ACHN (cell line): ENCODE data around the gene CYGB.
"Not testable (repeated sequence)": the region's sequence is repeated elsewhere in the genome, so short reads cannot be mapped to it uniquely, and the experiment has no call there.

Experiments
- DNase-seq: peaks from one replicate; pipeline ENCODE4 v3.0.0-alpha.2; 2015
- in situ Hi-C: cut with HindIII; loops from 2 replicates; pipeline ENCODE4 v1.10.0; 2017; ENCODE audit warnings: low sequenced_read_pairs, low pct_ligation_motif_present, low pct_unique_long_range_greater_than_20kb

Gene CYGB

DNA sequence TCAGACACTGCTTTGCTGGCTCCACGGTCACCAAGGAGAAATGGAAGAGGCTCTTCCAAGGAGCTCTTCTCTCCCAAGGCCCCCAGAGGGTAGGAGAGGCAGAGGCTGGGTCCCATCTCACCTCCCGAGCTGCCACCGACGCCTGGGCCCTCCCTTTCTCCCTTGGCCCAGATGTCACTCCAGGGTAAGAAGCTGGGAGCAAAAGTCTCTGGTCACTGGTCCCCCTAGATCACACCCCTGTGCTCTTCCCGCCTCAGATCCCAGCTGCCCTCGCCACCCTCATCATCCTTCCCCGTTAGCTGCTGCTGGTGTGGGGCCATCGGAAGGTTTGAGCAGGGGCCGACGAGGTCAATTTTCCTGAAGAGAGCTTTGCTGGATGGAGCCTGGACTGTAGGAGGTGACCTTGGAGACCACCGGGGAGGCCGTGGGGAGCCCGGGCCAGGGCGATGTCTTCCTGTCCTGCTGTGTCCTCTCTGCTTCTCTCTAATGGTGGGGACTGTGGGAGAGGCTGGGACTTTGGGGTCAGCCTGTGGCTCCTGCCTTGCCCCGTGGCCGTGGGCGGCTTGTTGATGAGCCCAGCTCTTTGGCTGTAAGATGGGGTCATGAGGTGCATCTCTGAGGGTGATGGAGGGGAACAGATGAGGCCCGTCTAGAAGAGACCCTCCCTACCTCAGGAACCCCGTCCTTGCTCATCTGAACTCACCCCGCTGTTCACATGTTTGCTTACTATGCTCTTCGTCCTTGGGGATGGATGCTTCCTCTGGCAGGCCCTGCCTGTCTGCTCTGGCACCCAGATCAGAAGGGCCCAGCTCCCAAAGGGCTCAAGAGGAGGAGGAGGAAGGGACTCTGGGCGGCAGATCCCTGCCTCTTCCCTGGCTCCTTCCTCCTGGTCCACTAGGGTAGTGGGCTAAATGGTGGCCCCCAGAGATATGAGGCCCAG is 24.9 kb downstream of the CYGB start:
- in situ Hi-C loops = no loop called here
- DNase-seq = no peak

DNA sequence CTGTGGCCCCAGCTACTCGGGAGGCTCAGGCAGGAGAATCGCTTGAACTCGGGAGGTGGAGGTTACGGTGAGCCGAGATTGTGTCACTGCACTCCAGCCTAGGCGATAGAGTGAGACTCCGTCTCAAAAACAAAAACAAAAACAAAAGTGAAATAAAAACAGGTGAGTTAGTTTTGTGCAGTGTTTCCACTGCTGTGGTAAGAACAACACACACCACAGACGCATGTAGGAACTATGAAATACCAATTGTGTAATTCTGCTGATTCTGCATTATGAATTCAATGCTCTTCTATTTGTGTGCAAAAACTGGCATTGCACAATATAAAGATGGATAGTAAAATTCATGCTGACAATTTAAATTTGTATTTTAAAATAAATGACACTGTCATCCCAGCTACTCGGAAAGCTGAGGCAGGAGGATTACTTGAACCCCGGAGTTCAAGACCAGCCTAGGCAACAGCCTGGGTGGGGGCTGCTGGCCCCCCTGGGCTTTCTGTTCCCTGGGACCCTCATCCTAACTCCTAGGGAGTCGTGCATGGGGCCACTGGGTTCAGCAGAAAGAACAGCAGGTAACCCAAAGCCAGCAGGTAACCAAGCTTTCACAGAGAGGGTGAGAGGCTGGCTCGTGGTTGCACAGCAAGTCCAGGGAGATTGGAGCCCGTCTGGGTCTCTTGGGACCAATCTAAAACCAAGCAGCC is 25.7 kb downstream of the CYGB start:
- no peak for DNase-seq
- in situ Hi-C loops = no loop called here

DNA sequence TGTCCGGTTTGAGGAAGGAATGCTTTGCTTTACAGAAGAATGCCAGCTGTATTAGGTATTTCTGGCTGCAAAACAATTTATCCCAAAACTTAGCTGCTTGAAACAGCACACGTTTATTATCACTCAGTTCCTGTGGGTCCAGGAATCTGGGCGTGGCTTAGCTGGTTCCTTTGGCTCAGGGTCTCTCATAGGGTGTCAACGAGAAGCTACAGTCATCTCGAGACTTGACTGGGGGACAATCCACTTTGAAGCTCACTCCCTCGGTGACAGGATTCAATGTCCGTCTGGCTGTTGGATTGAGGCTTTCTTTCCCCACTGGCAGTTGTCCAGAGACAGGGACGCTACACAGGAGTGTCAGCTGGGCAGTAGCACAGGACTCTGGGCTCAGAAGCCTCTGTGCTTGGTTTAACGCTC is 26.7 kb downstream of the CYGB start:
- in situ Hi-C loops = no loop called here
- DNase-seq = no peak

DNA sequence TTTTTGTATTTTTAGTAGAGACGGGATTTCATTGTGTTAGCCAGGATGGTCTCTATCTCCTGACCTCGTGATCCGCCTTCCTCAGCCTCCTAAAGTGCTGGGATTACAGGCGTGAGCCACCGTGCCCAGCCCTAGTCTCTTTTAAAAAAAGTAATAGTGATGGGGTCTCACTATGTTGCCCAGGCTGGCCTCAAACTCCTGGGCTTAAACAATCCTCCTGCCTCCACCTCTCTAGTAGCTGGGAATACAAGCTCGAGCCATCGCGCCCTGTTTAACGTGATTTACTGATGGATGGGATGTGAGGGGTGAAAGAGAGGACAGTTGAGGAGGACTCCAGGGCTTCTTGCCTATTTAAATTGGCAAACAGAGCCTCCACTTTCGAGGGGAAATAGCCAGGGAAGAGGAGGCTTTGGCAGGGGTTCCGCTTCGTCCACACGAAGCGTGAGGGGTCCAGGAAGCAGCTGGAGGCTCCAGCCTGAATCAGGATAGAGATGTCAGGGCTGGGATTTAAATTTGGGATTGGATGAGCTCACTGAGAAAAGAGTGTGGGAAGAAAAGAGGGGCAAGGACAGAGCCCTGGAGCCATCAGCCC is 28.9 kb downstream of the CYGB start:
- DNase-seq, in situ Hi-C loops: not testable (repeated sequence)

DNA sequence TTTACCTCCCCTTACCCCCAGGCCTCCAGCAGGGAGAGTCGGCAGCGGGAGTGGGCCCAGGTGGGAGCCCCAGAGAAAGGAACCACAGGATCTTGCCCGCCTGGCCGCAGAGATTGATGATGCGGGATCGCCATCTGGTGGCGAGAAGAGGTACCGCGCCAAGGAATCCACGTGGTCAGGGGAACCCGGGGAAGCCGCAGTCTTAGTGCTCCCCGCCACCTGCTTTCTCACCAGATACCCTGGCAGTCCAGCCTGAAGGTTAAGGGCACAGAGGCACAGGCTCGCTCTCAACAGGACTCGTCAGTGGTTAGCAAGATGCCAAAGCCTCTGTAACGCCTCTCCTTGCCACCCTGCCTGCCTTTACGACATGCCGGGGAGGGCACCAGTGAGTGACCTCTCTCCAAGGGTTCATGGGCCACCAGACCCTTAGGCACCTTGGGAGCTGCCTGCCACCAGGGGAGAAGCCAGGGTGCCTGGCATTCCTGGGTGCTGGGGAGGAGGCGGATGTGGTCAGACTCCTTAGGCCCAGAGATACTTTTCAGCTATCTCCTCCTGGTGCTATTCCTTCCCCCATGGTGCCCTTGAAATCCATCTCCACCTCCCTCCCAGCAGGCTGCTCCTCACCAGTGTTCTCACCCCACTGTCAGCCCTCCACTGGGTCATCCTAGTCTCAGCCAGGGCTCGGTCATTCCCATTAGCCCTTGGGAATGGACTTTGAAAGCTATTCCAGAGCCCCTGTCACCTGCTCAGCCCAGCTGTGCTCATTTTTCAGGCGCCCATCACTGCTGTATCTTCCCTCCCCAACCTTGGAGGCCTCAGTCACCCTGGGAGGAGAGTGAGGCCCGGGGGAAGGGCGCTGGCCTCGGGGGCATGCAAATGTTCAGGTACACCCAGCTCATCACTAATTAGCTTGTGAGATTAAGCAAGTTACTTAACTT is 30.8 kb downstream of the CYGB start:
- in situ Hi-C loops = no loop called here
- peak; percentile 73 for DNase-seq

DNA sequence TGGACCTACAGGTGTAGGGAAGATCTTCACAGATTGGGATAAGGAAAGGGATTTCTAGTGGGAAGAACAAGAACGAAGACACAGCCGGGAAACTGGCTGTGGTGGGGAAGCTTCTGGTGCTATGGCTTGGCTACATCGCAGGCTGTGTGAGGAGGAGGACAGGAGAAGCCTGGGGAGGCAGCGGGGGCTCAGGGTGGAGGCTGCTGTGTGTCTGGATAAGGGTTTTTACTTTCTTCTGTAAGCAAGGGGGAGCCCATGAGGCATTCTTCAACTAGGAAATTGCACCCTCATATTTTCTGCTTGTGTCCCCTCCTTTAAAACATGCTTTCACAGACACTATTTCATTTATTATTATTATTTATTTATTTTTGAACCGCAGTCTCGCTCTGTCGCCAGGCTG is 33.4 kb downstream of the CYGB start:
- in situ Hi-C loops = no loop called here
- peak; percentile 77 for DNase-seq

DNA sequence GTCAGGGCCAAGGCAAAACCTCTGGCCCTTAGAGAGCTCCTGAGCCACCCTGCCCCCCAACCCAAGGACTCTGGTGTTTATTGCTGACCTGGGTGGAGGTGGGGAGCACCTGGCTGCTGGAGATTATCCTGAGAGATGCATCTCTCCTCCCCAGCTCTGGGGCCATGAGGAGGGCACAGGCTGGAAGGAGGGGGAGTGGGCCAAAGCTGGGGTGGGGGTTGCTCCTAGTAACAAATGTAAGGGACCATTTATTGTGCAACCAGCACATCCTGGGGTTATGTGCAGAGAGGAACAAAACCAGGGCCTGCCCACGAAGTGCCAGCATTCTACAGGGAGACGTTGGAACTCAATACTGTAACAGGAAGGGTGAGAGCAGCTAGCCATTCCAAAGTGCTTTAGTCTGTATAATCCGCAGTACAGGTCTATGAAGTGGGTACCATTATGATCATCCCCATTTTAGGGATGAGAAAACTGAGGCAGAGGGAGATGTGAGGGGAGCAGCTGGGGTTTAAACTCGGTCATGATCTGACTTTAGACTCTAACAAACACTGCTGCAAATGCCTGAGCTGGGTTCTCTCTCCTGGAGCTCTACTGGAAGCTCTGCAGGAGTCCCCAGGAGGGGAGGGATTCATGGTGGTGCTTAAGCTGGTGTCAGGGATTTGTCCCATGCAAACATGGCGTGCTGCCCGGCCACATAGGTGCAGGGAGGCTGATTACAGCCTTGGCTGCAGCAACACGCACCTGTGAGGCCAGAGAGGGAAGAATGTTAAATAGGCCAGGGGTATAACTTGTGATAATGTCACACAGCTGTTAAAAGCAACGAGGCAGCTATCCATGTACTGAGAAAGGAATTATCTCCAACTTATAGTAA is 34.9 kb downstream of the CYGB start:
- DNase-seq = no peak
- in situ Hi-C loops = no loop called here

DNA sequence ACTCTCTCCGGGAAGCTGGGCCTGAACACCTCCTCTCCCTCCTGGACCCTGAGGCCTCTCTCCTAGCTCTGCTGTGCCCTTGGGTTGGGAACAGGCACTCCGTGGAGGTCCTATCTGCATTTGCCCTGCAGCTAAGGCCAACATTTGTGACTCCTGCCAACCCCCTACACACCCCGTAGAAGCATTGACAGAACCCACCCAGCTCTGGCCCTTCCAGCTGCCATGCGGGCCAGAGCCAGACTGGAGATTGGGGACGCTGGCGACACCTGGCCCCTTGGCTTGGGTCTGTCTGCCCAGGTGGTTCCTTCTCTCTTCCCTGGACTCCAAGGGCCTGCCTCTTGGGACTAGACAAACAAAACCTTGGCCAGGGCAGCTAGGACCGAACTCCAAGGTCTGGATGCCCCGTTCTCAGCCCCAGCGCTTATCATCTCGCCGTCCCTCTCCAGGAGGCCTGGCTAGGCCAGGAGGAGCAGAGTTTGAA is 35.6 kb downstream of the CYGB start:
- DNase-seq = no peak
- in situ Hi-C loops = no loop called here

DNA sequence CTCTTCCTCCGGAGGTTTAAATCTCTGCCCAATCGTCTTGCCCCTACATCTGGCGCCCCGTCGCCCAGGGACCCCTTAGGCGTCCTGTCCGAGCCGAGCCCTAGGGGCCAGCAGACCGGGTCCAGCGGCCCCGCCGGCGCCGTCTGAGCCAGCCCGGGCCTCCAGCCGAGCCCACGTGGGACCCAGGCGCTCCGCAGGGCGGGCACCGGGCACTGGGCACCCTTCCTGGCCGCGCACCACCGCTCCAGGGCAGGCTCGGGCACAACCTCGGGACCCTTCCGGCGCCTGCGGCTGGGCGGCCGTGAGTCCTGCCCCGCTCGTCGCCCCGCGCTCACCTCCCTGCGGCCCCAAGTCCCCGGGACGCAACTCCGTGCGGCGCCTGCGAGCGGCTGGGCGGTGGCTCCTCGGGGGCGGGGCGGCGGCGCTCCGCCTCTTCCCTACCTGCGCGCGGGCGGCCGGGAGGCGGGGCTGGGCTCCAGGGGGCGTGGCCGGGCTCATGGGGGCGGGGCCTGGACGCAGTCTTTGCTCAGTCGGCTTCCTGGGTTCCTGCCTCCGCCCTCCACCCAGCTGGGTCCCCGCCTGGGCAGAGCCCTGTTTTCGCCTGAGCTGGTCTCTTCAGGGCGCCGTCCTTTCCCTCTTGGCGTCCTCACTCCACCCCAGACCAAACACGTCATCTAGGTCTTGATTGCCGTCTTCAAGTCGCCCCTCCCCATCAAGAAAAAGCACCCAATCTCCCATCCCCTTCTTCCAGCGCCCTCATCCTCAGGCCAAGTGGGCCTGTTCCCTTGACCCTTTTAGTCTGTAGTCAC is 36.3 kb downstream of the CYGB start, which contains the start of gene RHBDF2:
TSS of gene RHBDF2 (minus strand) at position 406 of the 809 bp plus-strand sequence. CDS start 19,899 bp downstream, outside the sequence.
- DNase-seq = peak; percentile 85
- in situ Hi-C loops = no loop called here

DNA sequence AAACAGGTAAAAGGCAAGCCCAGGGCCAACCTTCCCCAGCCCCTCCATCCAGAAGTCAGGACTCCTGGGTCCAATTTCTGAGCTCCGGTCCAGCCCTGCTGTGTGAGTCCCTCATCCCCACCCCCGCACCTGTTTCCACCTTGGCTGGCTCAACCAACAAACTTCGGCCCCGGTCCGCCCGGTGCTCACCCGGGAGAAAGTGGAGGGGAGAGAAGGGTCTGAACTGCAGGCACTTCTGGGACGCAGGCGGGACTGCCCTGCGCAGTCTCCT is 36.8 kb downstream of the CYGB start:
- DNase-seq = no peak
- in situ Hi-C loops = no loop called here

DNA sequence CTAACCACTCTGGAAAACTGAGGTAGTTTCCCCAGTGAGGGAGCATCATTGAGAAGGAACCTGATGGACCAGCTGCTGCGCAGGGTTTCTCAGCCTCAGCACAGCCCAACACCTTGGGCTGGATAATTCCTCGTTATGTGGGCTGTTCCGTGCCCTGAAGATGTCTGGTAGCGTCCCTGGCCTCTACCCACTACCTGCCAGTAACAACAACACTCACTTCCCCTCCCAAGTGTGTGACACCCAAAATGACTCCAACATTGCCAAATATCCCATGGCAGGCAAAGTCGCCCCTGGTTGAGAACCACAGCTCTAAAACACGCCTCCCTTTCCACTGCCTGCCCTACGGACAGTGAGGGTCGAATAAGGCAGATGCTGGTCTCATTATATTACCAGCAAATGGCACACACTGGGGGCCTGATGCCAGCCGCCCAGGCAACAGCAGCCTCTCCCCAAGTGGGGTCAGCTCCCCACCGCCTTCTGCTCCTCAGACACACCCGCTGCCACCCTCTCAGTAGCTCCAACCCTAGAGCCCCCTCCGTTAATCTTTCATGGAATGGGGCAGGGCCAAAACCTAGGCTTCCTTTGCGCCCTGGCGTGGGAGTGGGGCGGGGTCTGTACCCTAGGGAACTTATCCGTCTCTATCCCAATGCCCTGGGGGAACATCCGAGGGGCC is 37.3 kb downstream of the CYGB start:
- in situ Hi-C loops = no loop called here
- DNase-seq = no peak

DNA sequence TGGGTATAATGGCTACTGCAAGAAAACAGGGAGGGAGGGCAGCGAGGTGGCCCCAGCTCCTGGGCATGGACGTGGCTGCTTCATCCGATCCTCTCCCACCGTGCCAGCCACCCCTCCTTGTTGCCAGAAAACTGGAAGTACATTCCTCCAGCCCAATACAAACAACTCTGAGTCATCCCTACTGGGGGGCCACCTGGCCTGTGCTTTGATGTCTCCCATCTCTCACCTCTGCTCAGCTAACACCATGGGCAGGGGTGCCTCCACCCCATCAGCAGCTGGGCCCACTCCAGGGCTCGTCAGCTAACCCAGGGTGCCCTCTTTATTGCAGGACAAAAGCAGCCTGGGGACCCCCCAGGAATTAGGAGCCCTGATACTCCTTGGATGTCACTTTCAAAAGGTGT is 38.2 kb downstream of the CYGB start:
- DNase-seq = no peak
- in situ Hi-C loops = no loop called here

DNA sequence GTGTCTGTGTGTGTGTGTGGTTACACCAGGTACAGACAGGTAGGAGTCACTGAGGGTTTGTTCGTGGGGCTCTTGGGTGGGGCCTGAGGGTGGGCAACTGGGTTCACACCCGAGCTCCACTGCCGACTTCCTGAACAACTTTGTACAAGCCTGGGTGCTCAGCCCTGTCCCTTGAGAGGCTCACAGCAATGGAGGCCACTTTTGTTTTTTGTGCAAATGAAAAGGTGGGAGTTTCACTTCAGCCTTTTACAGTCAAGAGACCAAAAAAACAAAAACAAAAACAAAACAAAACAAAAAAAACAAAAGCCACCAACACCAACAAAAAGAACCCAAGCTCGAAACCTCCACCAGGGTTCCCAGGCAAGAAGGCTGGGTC is 38.6 kb downstream of the CYGB start:
- no peak for DNase-seq
- in situ Hi-C loops = no loop called here

DNA sequence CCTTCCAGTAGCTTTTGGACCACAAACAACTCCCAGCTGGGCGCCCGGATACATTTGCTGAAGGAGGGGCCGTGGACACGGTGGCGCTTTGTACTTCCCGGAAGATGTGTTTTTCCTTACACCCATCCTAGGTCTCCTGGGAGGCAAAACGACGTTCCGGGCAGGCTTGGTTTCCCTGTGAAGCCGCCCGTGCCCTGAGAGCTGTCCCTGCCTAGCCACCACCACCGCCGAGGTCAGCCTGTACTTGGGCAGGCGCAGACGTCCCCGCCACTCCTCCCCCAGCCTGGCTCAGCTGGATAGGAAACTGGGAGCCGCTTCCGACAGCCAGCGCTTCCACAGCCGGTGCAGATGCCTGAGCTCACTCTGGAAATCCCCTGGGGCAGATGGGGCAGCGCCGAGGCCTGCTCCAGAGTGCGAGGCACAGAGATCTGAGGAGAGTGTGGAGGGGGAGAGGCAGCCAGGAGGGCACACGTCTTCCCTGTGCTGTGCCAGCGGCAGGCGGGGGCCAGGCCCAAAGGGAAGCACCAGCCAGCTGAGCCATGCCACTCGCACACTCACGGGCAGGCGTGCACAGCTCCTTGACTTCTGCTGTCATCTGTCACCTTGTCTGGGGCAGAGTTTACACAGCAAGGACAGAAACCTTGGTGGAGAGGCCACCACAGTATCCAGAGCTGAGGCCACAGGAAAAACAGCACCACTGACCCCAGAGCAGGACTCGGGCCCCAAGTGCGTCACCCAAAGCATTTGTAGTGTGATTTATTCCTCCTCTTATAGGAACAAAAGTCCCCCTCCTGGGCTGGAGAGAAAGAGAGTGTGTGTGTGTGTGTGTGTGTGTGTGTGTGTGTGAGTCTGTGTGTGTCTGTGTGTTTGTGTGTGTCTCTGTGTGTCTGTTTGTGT is 39.3 kb downstream of the CYGB start:
- DNase-seq = peak; percentile 75
- in situ Hi-C loops = no loop called here

DNA sequence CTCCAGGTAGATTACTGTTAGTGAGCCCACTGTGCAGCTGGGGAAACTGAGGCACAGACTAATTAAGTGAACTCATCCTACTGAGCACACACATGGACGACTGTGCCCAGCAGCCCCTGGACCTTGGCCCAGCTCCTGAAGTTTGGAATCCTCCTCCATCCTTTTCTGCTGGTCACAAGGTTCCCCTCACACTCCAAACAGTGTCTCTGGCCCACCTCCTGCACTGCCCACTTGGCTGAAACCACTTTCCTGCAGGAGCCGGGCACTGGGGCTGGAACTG is 39.9 kb downstream of the CYGB start:
- DNase-seq = no peak
- in situ Hi-C loops = no loop called here

DNA sequence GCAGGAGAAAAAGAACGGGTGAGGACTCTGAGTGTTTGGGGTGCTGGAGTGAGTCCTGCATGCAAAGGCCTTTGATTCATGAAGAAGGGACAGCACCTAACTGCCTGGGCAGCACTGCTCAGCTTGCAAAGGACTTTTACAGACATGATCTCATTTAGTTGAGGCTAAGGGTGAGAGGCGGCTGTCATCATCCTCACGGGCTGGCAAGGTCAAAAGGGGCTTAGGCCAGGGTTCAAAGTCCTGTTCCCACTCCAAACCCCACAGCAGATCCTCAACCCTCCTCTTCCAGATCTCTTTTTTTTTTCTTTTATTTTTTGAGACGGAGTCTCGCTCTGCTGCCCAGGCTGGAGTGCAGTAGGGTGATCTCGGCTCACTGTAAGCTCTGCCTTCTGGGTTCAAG is 41.0 kb downstream of the CYGB start:
- in situ Hi-C loops = no loop called here
- no peak for DNase-seq
